ENCODE measurements around the gene ENPEP. TPM values are rescaled to one million over a fixed set of nuclear protein-coding genes. Genes with fewer than 3 reads are reported as not detected.

Gene ENPEP
- total RNA-seq, 1 experiment from 2014 or later: 13.2 TPM

- TF ChIP-seq, protein P1, sequence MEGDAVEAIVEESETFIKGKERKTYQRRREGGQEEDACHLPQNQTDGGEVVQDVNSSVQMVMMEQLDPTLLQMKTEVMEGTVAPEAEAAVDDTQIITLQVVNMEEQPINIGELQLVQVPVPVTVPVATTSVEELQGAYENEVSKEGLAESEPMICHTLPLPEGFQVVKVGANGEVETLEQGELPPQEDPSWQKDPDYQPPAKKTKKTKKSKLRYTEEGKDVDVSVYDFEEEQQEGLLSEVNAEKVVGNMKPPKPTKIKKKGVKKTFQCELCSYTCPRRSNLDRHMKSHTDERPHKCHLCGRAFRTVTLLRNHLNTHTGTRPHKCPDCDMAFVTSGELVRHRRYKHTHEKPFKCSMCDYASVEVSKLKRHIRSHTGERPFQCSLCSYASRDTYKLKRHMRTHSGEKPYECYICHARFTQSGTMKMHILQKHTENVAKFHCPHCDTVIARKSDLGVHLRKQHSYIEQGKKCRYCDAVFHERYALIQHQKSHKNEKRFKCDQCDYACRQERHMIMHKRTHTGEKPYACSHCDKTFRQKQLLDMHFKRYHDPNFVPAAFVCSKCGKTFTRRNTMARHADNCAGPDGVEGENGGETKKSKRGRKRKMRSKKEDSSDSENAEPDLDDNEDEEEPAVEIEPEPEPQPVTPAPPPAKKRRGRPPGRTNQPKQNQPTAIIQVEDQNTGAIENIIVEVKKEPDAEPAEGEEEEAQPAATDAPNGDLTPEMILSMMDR (conservative IDR thresholded peaks at IDR 0.05; ENCODE audit: low read depth, low read length): no peak
- TF ChIP-seq EZH2 (IDR thresholded peaks at IDR 0.05; ENCODE audit: borderline replicate concordance, low read depth, low read length, poor library complexity, severe bottlenecking): no peak
- Histone ChIP-seq H3K27ac (ENCODE audit: low read depth, low read length, poor library complexity, severe bottlenecking) (no peak overlapping the region), H3K27me3 (replicated peaks; ENCODE audit: insufficient read depth, low read depth, low read length, poor library complexity) (no peaks in the 10 kb centered on the region), H3K4me1 (ENCODE audit: insufficient read depth, low read length, poor library complexity, severe bottlenecking) (peaks cover 8% of the 10 kb centered on the region), H3K4me3 (ENCODE audit: low read depth, low read length, poor library complexity, severe bottlenecking) (no peak overlapping the region), H3K9me3 (ENCODE audit: low read depth, low read length, poor library complexity, severe bottlenecking) (no peaks in the 10 kb centered on the region), H3K36me3 (ENCODE audit: insufficient read depth, low read length, poor library complexity, severe bottlenecking) (no peaks in the 10 kb centered on the region)
- DNase-seq (ENCODE audit: low spot score): no peak
- POLR2A ChIA-PET (ENCODE audit: low non-redundant PET): no interaction called here
- CTCF ChIA-PET: no interaction called here
- intact Hi-C loops (cut with micrococcal nuclease; ENCODE audit: unreplicated experiment): no loop called here
- no TSS peak for BruUV-seq (replicated peaks)
Observed at GRCh38 chr4:110493520-110493919, 17.6 kb downstream of the ENPEP start.

DNA sequence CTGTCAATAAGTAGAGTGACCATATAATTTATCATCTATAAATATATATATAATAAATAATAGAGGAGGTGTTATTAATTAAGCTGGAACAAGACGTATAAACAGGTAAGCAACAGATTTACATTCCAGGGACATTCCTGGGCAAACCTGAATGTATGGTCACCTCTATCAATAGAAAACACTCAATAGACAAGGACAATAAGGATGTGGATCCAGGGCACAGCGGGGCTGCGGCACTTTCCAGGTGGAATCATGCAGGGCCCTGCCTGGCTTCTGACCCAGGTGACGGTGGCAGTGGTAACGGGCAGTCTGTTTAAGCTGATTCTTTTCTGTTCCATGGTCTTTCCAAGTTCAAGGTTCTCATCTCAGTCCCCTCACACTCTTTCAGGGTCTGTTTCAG lies 22.5 kb downstream of the ENPEP start:
- POLR2A ChIA-PET (ENCODE audit: low non-redundant PET): no interaction called here

GRCh38 chr4:110499126-110499525 lies 23.2 kb downstream of the ENPEP start:
- Histone ChIP-seq H3K36me3 (ENCODE audit: insufficient read depth, low read length, poor library complexity, severe bottlenecking) (no peaks in the 10 kb centered on the region), H3K27ac (ENCODE audit: low read depth, low read length, poor library complexity, severe bottlenecking) (no peak overlapping the region), H3K27me3 (replicated peaks; ENCODE audit: insufficient read depth, low read depth, low read length, poor library complexity) (no peaks in the 10 kb centered on the region), H3K9me3 (ENCODE audit: low read depth, low read length, poor library complexity, severe bottlenecking) (peaks cover 5% of the 10 kb centered on the region), H3K4me1 (ENCODE audit: insufficient read depth, low read length, poor library complexity, severe bottlenecking) (peaks cover 11% of the 10 kb centered on the region), H3K4me3 (ENCODE audit: low read depth, low read length, poor library complexity, severe bottlenecking) (no peak overlapping the region)
- TF ChIP-seq, protein P1 (conservative IDR thresholded peaks at IDR 0.05; ENCODE audit: low read depth, low read length): no peak
- no peak for TF ChIP-seq EZH2 (IDR thresholded peaks at IDR 0.05; ENCODE audit: borderline replicate concordance, low read depth, low read length, poor library complexity, severe bottlenecking)
- BruUV-seq (replicated peaks): no TSS peak
- POLR2A ChIA-PET (ENCODE audit: low non-redundant PET): no interaction called here
- DNase-seq (ENCODE audit: low spot score): no peak
- CTCF ChIA-PET: no interaction called here
- intact Hi-C loops (cut with micrococcal nuclease; ENCODE audit: unreplicated experiment): no loop called here

More for the DNA sequence above, 22.5 kb downstream of the ENPEP start:
- Histone ChIP-seq H3K4me1 (ENCODE audit: insufficient read depth, low read length, poor library complexity, severe bottlenecking) (peaks cover 4% of the 10 kb centered on the region), H3K9me3 (ENCODE audit: low read depth, low read length, poor library complexity, severe bottlenecking) (peaks cover 5% of the 10 kb centered on the region), H3K27ac (ENCODE audit: low read depth, low read length, poor library complexity, severe bottlenecking) (no peak overlapping the region), H3K4me3 (ENCODE audit: low read depth, low read length, poor library complexity, severe bottlenecking) (no peak overlapping the region), H3K36me3 (ENCODE audit: insufficient read depth, low read length, poor library complexity, severe bottlenecking) (no peaks in the 10 kb centered on the region), H3K27me3 (replicated peaks; ENCODE audit: insufficient read depth, low read depth, low read length, poor library complexity) (no peaks in the 10 kb centered on the region)
- no TSS peak for BruUV-seq (replicated peaks)
- no peak for TF ChIP-seq EZH2 (IDR thresholded peaks at IDR 0.05; ENCODE audit: borderline replicate concordance, low read depth, low read length, poor library complexity, severe bottlenecking)
- TF ChIP-seq, protein P1 (conservative IDR thresholded peaks at IDR 0.05; ENCODE audit: low read depth, low read length): no peak
- intact Hi-C loops (cut with micrococcal nuclease; ENCODE audit: unreplicated experiment): no loop called here
- DNase-seq (ENCODE audit: low spot score): no peak
- CTCF ChIA-PET: no interaction called here
